ENCODE measurements around the gene VGF. TPM values are rescaled to one million over a fixed set of nuclear protein-coding genes. Genes with fewer than 3 reads are reported as not detected.

VGF gene
- total RNA-seq, 2 donors from 2014 or later = 0.19 TPM; not detected in 1

DNA sequence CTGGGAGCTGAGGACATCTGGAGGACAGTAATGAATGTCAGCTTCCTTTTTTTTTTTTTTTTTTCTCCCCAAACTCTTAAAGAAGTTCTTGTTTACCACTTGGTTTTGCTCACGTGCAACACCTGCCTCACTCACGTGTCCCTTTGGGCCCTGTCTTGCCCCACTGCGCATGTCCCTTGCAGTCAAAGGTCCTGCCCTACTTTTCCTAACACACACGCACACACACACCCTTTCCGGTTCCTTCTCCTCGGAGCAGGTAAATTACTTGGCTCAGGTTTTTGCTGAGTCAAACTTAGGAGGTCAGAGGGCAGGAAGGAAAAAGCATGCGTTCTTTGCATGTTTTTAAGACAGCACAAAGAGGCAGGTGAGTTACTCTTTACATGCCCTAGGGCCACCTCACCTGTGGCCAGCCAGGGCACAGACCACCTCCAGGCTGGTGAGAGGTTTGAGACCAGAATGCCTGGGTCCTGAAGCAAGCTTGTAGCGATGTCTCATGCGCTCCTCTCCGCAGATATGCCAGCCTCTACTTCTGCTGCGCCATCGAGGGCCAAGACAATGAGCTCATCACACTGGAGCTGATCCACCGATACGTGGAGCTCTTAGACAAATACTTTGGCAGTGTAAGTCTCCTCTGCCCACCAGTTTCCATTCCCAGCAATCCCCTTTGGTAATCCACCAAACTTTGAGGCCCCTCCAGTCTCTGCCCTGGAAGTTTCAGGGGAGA, 8.3 kb downstream of the VGF start:
- H3K27me3 Mint-ChIP-seq (ENCODE audit: low read depth) = no peaks in the 10 kb centered on the region
- ATAC-seq (replicated peaks in 1 of 2) (no peak), DNase-seq (no peak)
- no peak overlapping the region for H3K4me3 Mint-ChIP-seq
- no peaks in the 10 kb centered on the region for H3K9me3 Mint-ChIP-seq
- no peak overlapping the region for H3K27ac Mint-ChIP-seq
- no peaks in the 10 kb centered on the region for H3K36me3 Mint-ChIP-seq (ENCODE audit: insufficient read depth in 2 of 2)
- H3K4me1 Mint-ChIP-seq (ENCODE audit: low read depth) = peaks cover 19% of the 10 kb centered on the region

DNA sequence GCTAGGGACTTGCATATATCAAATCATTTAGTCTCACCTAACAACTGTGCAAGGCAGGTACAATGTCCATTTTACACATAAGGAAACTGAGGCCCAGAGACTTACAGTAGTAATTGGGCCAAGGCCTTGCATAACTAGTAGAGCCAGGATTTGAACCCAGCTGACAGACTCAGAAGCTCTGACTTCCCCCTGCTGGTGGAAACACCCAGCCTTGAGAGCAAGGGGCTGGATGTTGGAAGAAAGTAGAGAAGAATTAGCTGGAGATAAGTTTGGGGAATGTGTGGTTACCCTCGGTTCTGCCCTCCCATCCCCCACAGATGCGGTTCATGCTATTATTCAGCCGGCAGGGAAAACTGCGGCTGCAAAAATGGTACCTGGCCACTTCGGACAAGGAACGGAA, 9.1 kb downstream of the VGF start:
- Mint-ChIP-seq H3K9me3 (no peaks in the 10 kb centered on the region), H3K4me1 (ENCODE audit: low read depth) (peaks cover 19% of the 10 kb centered on the region), H3K36me3 (ENCODE audit: insufficient read depth in 2 of 2) (no peaks in the 10 kb centered on the region), H3K27me3 (ENCODE audit: low read depth) (no peaks in the 10 kb centered on the region), H3K27ac (no peak overlapping the region), H3K4me3 (no peak overlapping the region)
- no peak for ATAC-seq (replicated peaks in 1 of 2)
- no peak for DNase-seq

DNA sequence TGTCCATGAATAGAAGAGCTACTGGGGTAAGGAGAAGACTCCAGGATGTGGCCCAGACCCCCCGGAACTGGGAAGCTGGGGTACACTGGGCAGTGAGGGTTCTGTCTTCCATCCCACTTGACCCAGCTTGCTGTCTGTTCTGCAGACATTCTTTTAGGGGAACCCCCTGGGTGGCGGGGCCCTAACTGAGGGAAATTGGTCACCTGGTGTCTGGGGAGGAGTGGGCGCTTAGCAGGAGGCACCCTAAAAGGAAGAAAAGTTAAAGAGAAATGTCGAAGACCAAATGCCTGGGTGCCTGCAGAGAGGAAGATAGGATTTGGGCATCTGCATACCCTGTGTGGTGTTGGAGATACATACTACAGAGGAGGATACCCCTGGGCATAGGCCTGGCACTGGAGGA, 10.1 kb downstream of the VGF start:
- ATAC-seq (replicated peaks in 1 of 2) = no peak
- Mint-ChIP-seq H3K4me3 (peak overlapping the region; percentile 72 to 79), H3K4me1 (ENCODE audit: low read depth) (peaks cover 19% of the 10 kb centered on the region), H3K36me3 (ENCODE audit: insufficient read depth in 2 of 2) (no peaks in the 10 kb centered on the region), H3K27ac (no peak overlapping the region), H3K27me3 (ENCODE audit: low read depth) (no peaks in the 10 kb centered on the region), H3K9me3 (no peaks in the 10 kb centered on the region)
- no peak for DNase-seq

DNA sequence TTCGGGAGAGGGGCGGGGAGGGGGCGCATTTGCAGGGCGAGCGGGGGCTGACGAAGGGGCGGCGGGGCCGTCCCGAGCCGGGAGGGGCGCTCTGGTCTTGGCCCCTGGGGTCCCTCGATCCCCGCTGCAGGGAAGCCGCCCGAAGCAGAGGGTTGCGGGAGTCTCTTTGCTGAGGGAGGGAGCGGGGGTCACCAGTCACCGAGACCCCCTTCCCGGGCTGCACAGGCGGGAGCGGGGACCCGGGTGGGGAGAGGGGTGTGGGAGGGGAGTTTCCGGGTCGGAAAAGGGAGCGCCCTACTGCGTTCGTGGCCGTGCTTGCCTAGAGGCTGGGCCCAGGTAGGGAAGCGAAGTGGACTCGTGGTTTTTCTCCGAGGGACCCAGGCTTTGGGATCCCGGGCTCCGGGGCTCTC, 10.7 kb downstream of the VGF start:
- ATAC-seq (replicated peaks in 1 of 2) (peak; percentile 31 to 38), DNase-seq (no peak)
- Mint-ChIP-seq H3K27me3 (ENCODE audit: low read depth) (peaks cover 3% of the 10 kb centered on the region), H3K36me3 (ENCODE audit: insufficient read depth in 2 of 2) (no peaks in the 10 kb centered on the region), H3K4me1 (ENCODE audit: low read depth) (peaks cover 19% of the 10 kb centered on the region), H3K9me3 (no peaks in the 10 kb centered on the region), H3K4me3 (peak overlapping the region; percentile 72 to 79), H3K27ac (no peak overlapping the region)

DNA sequence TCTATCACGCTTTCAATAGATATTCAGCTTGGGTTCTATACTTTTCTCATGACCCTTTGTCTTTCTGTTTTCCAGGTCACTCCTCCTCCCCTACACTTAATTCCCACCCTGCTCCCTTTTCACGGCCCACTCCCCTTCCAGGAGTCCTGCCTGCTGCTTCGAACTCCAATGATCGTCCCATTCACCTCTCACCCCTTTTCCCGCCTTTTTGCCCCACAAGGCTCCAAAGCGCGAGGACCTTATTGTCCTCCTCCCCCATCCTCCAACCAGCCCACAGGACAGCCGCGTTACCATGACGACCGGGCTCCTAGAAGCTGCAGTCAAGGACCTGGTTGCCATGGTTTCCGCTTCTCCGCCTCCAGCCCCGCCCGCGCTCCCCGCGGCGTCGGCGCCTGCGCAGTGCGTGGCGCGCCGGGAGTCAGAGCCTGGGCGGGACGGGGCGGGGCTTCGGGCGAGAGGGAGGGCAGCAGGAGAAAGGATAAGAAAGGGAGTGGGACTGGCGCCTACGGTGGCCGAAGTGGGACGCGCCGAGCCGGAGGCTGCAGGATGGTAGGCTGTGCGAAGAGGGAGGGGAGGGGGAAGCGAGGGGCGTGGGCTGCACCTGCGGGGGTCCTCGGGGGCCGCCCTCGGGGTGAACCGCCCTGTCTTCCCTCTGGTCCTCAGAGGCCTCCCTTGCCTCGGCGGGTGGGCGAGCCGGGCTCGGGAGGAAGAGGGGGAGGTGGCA, 11.2 kb downstream of the VGF start, which contains the start of gene AP1S1:
Gene AP1S1, plus strand, starts transcription at position 508 of the 724 bp plus-strand sequence. Its CDS starts 39 bp downstream, at position 547.
- Mint-ChIP-seq H3K4me3 (peak within 1 kb of the TSS; percentile 72 to 79), H3K27me3 (ENCODE audit: low read depth) (peaks cover 8% of the 10 kb centered on the region), H3K4me1 (ENCODE audit: low read depth) (peaks cover 19% of the 10 kb centered on the region), H3K27ac (peak within 1 kb of the TSS; percentile 39), H3K9me3 (no peaks in the 10 kb centered on the region), H3K36me3 (ENCODE audit: insufficient read depth in 2 of 2) (no peaks in the 10 kb centered on the region)
- DNase-seq = peak; percentile 89 to 90
- peak; percentile 90 to 93 for ATAC-seq (replicated peaks in 1 of 2)

DNA sequence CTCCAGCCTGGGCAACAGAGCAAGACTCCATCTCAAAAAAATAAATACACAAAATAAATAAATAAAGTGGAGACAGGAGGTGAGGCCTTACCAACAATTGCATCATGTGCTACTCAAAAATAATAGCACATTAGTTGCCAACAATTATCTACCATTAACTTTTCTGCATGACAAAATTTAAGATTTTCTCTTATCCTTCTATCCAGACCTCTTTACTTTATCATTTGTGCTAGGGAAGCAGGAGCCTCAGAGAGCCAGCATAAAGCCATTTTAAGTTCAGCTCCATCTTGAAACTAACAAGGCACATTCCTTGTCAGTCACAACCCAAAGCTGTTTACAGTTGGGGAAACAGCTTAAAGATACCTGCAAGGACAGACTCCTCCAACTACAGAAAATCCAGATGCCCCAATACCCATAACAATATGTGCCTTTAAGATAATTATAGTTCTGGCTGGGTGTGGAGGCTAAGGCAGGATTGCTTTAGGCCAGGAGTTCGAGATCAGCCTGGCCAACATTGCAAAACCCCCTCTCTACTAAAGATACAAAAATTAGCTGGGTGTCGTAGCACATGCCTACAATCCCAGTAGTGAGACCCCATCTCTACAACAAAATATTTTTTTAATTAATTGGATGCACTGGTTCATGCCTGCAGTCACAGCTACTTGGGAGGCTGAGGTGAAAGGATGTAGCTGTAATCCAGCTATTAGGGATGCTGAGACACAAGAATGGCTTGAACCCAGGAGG, 13.3 kb downstream of the VGF start:
- H3K27ac Mint-ChIP-seq = no peak overlapping the region
- H3K4me3 Mint-ChIP-seq = no peak overlapping the region
- DNase-seq (no peak), ATAC-seq (replicated peaks in 1 of 2) (no peak)
- peaks cover 11% of the 10 kb centered on the region for H3K27me3 Mint-ChIP-seq (ENCODE audit: low read depth)
- H3K4me1 Mint-ChIP-seq (ENCODE audit: low read depth) = peaks cover 14% of the 10 kb centered on the region
- H3K9me3 Mint-ChIP-seq = no peaks in the 10 kb centered on the region
- no peaks in the 10 kb centered on the region for H3K36me3 Mint-ChIP-seq (ENCODE audit: insufficient read depth in 2 of 2)

DNA sequence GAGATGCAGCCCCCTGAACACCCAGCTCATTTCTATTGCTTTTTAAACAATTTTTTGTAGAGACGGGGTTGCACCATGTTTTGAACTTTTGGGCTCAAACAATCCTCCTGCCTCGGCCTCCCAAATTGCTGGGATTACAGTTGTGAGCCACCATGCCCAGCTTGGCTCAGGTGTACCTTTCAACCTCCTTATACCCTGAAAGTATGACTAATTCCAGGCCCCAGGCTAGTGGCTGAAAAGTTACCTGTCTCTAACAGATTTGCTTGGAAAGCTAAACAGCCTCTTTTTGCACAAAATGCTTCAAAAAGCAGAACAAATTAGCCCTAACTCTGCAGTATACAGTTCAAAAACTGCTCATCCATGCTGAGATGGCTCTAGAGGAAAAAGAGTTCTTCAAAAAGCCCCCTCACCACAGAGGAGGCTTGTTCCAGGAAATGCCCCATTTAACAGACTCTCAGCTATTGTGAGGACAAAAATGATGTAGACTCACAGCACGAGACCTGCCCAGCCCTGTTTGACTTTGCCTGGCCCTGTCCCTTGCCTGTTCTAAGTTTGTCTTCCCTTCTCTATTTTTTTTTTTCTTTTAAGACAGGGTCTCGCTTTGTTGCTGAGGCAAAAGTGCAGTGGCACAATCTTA, 24.5 kb downstream of the VGF start:
- H3K36me3 Mint-ChIP-seq (ENCODE audit: insufficient read depth in 2 of 2) = no peaks in the 10 kb centered on the region
- H3K9me3 Mint-ChIP-seq = no peaks in the 10 kb centered on the region
- H3K4me1 Mint-ChIP-seq (ENCODE audit: low read depth) = peaks cover 63% of the 10 kb centered on the region
- DNase-seq (no peak), ATAC-seq (replicated peaks in 1 of 2) (no peak)
- H3K4me3 Mint-ChIP-seq = peak overlapping the region; percentile 34 to 36
- H3K27ac Mint-ChIP-seq = no peak overlapping the region
- peaks cover 7% of the 10 kb centered on the region for H3K27me3 Mint-ChIP-seq (ENCODE audit: low read depth)

DNA sequence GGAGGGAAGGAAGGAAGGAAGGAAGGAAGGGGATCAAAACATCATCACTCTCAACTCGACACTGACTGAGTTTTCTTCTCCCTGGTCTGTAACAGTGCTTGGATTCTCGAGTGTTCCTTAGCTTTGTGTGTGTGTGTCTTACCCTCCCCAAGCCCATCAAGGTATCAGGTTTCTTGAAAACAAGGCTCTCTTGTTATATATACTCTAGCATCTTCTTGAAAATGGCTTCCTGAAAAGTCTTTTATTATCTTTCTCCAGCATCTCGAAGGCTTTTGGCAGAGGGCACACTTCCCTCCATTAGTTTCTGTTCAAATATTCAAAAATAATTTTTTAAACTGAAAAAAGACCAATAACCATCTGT, 25.1 kb downstream of the VGF start:
- Mint-ChIP-seq H3K9me3 (no peaks in the 10 kb centered on the region), H3K27ac (no peak overlapping the region), H3K4me1 (ENCODE audit: low read depth) (peaks cover 63% of the 10 kb centered on the region), H3K4me3 (no peak overlapping the region), H3K27me3 (ENCODE audit: low read depth) (peaks cover 9% of the 10 kb centered on the region), H3K36me3 (ENCODE audit: insufficient read depth in 2 of 2) (no peaks in the 10 kb centered on the region)
- DNase-seq (no peak), ATAC-seq (replicated peaks in 1 of 2) (no peak)

DNA sequence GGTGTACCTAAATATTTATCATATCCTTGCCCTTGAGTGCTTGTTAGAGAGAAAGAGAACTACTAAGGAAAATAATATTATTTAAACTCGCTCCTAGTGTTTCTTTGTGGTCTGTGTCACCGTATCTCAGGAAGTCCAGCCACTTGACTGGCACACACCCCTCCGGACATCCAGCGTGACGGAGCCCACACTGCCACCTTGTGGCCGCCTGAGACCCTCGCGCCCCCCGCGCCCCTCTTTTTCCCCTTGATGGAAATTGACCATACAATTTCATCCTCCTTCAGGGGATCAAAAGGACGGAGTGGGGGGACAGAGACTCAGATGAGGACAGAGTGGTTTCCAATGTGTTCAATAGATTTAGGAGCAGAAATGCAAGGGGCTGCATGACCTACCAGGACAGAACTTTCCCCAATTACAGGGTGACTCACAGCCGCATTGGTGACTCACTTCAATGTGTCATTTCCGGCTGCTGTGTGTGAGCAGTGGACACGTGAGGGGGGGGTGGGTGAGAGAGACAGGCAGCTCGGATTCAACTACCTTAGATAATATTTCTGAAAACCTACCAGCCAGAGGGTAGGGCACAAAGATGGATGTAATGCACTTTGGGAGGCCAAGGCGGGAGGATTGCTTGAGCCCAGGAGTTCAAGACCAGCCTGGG, 27.0 kb downstream of the VGF start:
- DNase-seq = peak; percentile 85 to 88
- Mint-ChIP-seq H3K27me3 (ENCODE audit: low read depth) (peaks cover 25% of the 10 kb centered on the region), H3K4me1 (ENCODE audit: low read depth) (peaks cover 74% of the 10 kb centered on the region), H3K27ac (peak overlapping the region; percentile 22), H3K9me3 (no peaks in the 10 kb centered on the region), H3K4me3 (peak overlapping the region; percentile 52 to 80), H3K36me3 (ENCODE audit: insufficient read depth in 2 of 2) (no peaks in the 10 kb centered on the region)
- peak; percentile 97 to 98 for ATAC-seq (replicated peaks in 1 of 2)

DNA sequence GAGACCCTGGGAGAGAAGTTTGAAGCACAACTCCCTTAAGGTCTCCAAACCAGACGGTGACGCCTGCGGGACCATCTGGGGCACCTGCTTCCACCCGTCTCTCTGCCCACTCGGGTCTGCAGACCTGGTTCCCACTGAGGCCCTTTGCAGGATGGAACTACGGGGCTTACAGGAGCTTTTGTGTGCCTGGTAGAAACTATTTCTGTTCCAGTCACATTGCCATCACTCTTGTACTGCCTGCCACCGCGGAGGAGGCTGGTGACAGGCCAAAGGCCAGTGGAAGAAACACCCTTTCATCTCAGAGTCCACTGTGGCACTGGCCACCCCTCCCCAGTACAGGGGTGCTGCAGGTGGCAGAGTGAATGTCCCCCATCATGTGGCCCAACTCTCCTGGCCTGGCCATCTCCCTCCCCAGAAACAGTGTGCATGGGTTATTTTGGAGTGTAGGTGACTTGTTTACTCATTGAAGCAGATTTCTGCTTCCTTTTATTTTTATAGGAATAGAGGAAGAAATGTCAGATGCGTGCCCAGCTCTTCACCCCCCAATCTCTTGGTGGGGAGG, 27.6 kb downstream of the VGF start:
- Mint-ChIP-seq H3K9me3 (no peaks in the 10 kb centered on the region), H3K27me3 (ENCODE audit: low read depth) (peaks cover 25% of the 10 kb centered on the region), H3K4me3 (peak overlapping the region; percentile 52 to 80), H3K36me3 (ENCODE audit: insufficient read depth in 2 of 2) (no peaks in the 10 kb centered on the region), H3K27ac (no peak overlapping the region), H3K4me1 (ENCODE audit: low read depth) (peaks cover 71% of the 10 kb centered on the region)
- ATAC-seq (replicated peaks in 1 of 2) (no peak), DNase-seq (no peak)

DNA sequence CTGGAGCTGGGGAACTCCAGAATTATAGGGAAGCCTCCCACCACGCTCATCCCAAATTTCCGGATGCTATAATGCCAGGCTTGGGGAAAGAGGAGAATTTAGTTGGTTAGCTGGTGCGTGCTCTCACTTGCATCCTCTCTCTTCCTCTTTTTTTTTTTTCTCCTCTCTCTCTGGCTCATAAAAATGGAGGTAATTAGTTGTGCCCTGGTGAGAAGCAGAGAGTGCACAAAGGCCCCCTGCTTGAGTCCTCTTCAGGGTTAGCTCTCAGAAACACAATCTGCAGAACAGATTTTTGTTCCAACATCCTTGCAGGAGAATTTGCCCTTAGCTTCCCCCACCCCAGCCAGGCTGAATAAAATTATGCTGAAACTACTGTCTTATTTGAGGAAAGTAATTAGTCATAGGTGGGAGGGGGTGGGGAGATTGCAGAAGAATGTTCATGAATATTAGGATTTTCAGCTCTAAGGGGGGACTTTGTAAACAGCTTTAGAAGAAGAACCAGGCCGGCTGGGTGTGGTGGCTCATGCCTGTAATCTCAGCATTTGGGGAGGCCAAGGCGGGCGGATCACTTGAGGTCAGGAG, 30.9 kb downstream of the VGF start:
- Mint-ChIP-seq H3K36me3 (ENCODE audit: insufficient read depth in 2 of 2) (no peaks in the 10 kb centered on the region), H3K9me3 (no peaks in the 10 kb centered on the region), H3K27ac (no peak overlapping the region), H3K4me1 (ENCODE audit: low read depth) (peaks cover 49% of the 10 kb centered on the region), H3K27me3 (ENCODE audit: low read depth) (peaks cover 36% of the 10 kb centered on the region), H3K4me3 (peak overlapping the region in 1 of 2 donors; percentile 21)
- ATAC-seq (replicated peaks in 1 of 2) (no peak), DNase-seq (no peak)
